OCI-LY7 (cell line): Measurements from ENCODE around the gene TK2. TPM values are rescaled to one million over a fixed set of nuclear protein-coding genes. Genes with fewer than 3 reads are reported as not detected.

ENCODE experiments used
- BruUV-seq: library from RNA; stranded (reverse); fragments of 400-500 nt; replicated peaks from 2 replicates; lab custom pipeline; 2021; lab: Mats Ljungman, UMichigan
- CTCF ChIA-PET: fragments of 300-600 bp; sonication (Branson Sonifier 250); formaldehyde crosslinking; loops from one replicate; lab custom pipeline; 2022; ENCODE audit warnings: antibody characterized with exemption; ENCODE audit not compliant: unreplicated experiment; lab: Charles Lee
- POLR2A ChIA-PET: fragments of 300-600 bp; sonication (Branson Sonifier 250); formaldehyde crosslinking; loops from one replicate; lab custom pipeline; 2022; ENCODE audit warnings: antibody characterized with exemption; lab: Charles Lee
- DNase-seq: peaks from one replicate; pipeline ENCODE4 v3.0.0-alpha.2; 2015; ENCODE audit warnings: low spot score
- H2AFZ ChIP-seq: fragments of 200-600 bp; sonication (generic), shearing (Covaris generic); 2 replicates; pipeline ENCODE4 v1.6.1; 2014; ENCODE audit warnings: mild to moderate bottlenecking, antibody characterized with exemption, low read length, moderate library complexity
- H3K27ac ChIP-seq: fragments of 200-600 bp; sonication (generic); 2 replicates; pipeline ENCODE4 v1.5.1; 2014; ENCODE audit warnings: mixed run types, low read depth, mild to moderate bottlenecking, moderate library complexity, low read length, inconsistent platforms; ENCODE audit not compliant: poor library complexity, severe bottlenecking
- H3K36me3 ChIP-seq: fragments of 200-600 bp; sonication (generic); 2 replicates; pipeline ENCODE4 v1.6.1; 2014; ENCODE audit warnings: mild to moderate bottlenecking, antibody characterized with exemption, low read length, moderate library complexity, mixed read lengths; ENCODE audit not compliant: insufficient read depth
- H3K4me1 ChIP-seq: fragments of 200-600 bp; sonication (generic); 2 replicates; pipeline ENCODE4 v1.5.1; 2014; ENCODE audit warnings: mild to moderate bottlenecking, low read length; ENCODE audit not compliant: insufficient read depth, poor library complexity, severe bottlenecking
- H3K4me2 ChIP-seq: fragments of 200-600 bp; sonication (generic); 2 replicates; pipeline ENCODE4 v1.6.1; 2014; ENCODE audit warnings: mild to moderate bottlenecking, low read length
- H3K4me3 ChIP-seq: fragments of 200-600 bp; sonication (generic); 2 replicates; pipeline ENCODE4 v1.5.1; 2014; ENCODE audit warnings: mild to moderate bottlenecking, low read depth, low read length; ENCODE audit not compliant: poor library complexity, severe bottlenecking
- H3K79me2 ChIP-seq: fragments of 200-600 bp; sonication (generic); 2 replicates; pipeline ENCODE4 v1.6.1; 2016; ENCODE audit warnings: low read depth, mild to moderate bottlenecking, low read length, moderate library complexity, mixed read lengths; ENCODE audit not compliant: insufficient read depth
- H3K9me2 ChIP-seq: fragments of 200-600 bp; sonication (generic); 2 replicates; pipeline ENCODE4 v1.6.1; 2016; ENCODE audit warnings: mild to moderate bottlenecking, low read length, mixed read lengths; ENCODE audit not compliant: insufficient read depth
- H3K9me3 ChIP-seq: fragments of 200-600 bp; sonication (generic); 2 replicates; pipeline ENCODE4 v1.6.1; 2014; ENCODE audit warnings: mild to moderate bottlenecking, mixed run types, low read length, mixed read lengths
- H4K20me1 ChIP-seq: fragments of 200-600 bp; sonication (generic); 2 replicates; pipeline ENCODE4 v1.6.1; 2014; ENCODE audit warnings: mild to moderate bottlenecking, antibody characterized with exemption, low read length, moderate library complexity, mixed read lengths; ENCODE audit not compliant: insufficient read depth
- CTCF ChIP-seq: fragments of 200-600 bp; sonication (generic); conservative IDR thresholded peaks from 2 replicates; pipeline ENCODE4 v1.5.1; 2014; ENCODE audit warnings: mild to moderate bottlenecking, antibody characterized with exemption, low read length, moderate library complexity, mixed read lengths
- EZH2phosphoT487 ChIP-seq: fragments of 200-600 bp; sonication (generic); IDR thresholded peaks from 2 replicates; pipeline ENCODE4 v1.6.1; 2018; ENCODE audit warnings: low read depth, borderline replicate concordance, mild to moderate bottlenecking, mixed run types, antibody characterized with exemption, low read length, moderate library complexity, mixed read lengths
- intact Hi-C: fragments of 100-400 bp; cut with micrococcal nuclease; formaldehyde crosslinking; loops from one replicate; pipeline ENCODE4 v1.10.0; 2022; ENCODE audit not compliant: unreplicated experiment
- total RNA-seq, 2 experiments: library from RNA; depleted of rRNA in 1 of 2; stranded (reverse); fragments of >200 nt in 1 of 2; shearing (Covaris generic) in 1 of 2; gene quantifications; 2 replicates each; pipeline ENCODE4 v1.2.3, GENCODE V29; 2014 to 2022

TK2 gene
- total RNA-seq, 2 experiments from 2014 or later = 0.06 to 1.9 TPM

- no peaks in the 10 kb centered on the region for H3K79me2 ChIP-seq
- no peak overlapping the region for H3K4me2 ChIP-seq
- H3K36me3 ChIP-seq = no peaks in the 10 kb centered on the region
- BruUV-seq = no TSS peak
- H2AFZ ChIP-seq = no peak overlapping the region
- no peak for TF ChIP-seq CTCF
- no peak for TF ChIP-seq EZH2phosphoT487
- H3K4me3 ChIP-seq = no peak overlapping the region
- H3K4me1 ChIP-seq = peaks cover 22% of the 10 kb centered on the region
- POLR2A ChIA-PET = no interaction called here
- intact Hi-C loops = no loop called here
- CTCF ChIA-PET = interaction anchor here (0.9 kb wide), 1 partner anchor 16 kb away, joined by 3 read pairs; no protein-coding TSS in a partner anchor
- no peaks in the 10 kb centered on the region for H3K9me2 ChIP-seq
- DNase-seq = no peak
- no peak overlapping the region for H3K27ac ChIP-seq
- H4K20me1 ChIP-seq = no peaks in the 10 kb centered on the region
- H3K9me3 ChIP-seq = no peaks in the 10 kb centered on the region
Observed at GRCh38 chr16:66537236-66537635, 12.7 kb downstream of the TK2 start.

- intact Hi-C loops = no loop called here
- Histone ChIP-seq H3K9me3 (no peaks in the 10 kb centered on the region), H3K4me1 (peaks cover 22% of the 10 kb centered on the region), H3K27ac (no peak overlapping the region), H3K36me3 (no peaks in the 10 kb centered on the region), H3K4me3 (no peak overlapping the region), H3K79me2 (no peaks in the 10 kb centered on the region), H3K9me2 (no peaks in the 10 kb centered on the region), H2AFZ (no peak overlapping the region), H3K4me2 (no peak overlapping the region), H4K20me1 (no peaks in the 10 kb centered on the region)
- TF ChIP-seq CTCF (no peak), EZH2phosphoT487 (no peak)
- POLR2A ChIA-PET = interaction anchor here (0.5 to 0.6 kb wide), 2 partner anchors 7 to 9 kb away, joined by 3 read pairs; no protein-coding TSS in a partner anchor
- CTCF ChIA-PET = interaction anchor here (0.9 kb wide), 1 partner anchor 15 kb away, joined by 3 read pairs; no protein-coding TSS in a partner anchor
- no TSS peak for BruUV-seq
- DNase-seq = no peak
Observed at GRCh38 chr16:66536525-66536924, 13.4 kb downstream of the TK2 start.

- no peak for DNase-seq
- CTCF ChIA-PET = interaction anchor here (0.6 kb wide), 1 partner anchor 10 kb away, joined by 3 read pairs; no protein-coding TSS in a partner anchor
- POLR2A ChIA-PET = interaction anchor here (1.6 kb wide), 1 partner anchor 9 kb away, joined by 10 read pairs; no protein-coding TSS in a partner anchor
Observed at GRCh38 chr16:66534376-66534799, 15.5 kb downstream of the TK2 start.

More at GRCh38 chr16:66534376-66534799, 15.5 kb downstream of the TK2 start:
- no peak overlapping the region for H3K4me2 ChIP-seq
- intact Hi-C loops = no loop called here
- H3K27ac ChIP-seq = no peak overlapping the region
- no peaks in the 10 kb centered on the region for H3K79me2 ChIP-seq
- no peaks in the 10 kb centered on the region for H3K9me3 ChIP-seq
- no peaks in the 10 kb centered on the region for H3K9me2 ChIP-seq
- H3K4me1 ChIP-seq = peaks cover 10% of the 10 kb centered on the region
- H3K4me3 ChIP-seq = no peak overlapping the region
- H2AFZ ChIP-seq = no peak overlapping the region
- TF ChIP-seq EZH2phosphoT487 (no peak), CTCF (no peak)
- no peaks in the 10 kb centered on the region for H4K20me1 ChIP-seq
- no peaks in the 10 kb centered on the region for H3K36me3 ChIP-seq
- no TSS peak for BruUV-seq
